GM21619 (cell line): ENCODE measurements around the gene IARS1.
A peak's percentile ranks its signal among the peaks of the same experiment; 100 is the strongest.

Experiments used
- ATAC-seq: cut with Tn5 transposase; IDR thresholded peaks from one replicate; pipeline ENCODE4 v1.9.1; 2021; ENCODE audit not compliant: unreplicated experiment

The IARS1 gene

DNA sequence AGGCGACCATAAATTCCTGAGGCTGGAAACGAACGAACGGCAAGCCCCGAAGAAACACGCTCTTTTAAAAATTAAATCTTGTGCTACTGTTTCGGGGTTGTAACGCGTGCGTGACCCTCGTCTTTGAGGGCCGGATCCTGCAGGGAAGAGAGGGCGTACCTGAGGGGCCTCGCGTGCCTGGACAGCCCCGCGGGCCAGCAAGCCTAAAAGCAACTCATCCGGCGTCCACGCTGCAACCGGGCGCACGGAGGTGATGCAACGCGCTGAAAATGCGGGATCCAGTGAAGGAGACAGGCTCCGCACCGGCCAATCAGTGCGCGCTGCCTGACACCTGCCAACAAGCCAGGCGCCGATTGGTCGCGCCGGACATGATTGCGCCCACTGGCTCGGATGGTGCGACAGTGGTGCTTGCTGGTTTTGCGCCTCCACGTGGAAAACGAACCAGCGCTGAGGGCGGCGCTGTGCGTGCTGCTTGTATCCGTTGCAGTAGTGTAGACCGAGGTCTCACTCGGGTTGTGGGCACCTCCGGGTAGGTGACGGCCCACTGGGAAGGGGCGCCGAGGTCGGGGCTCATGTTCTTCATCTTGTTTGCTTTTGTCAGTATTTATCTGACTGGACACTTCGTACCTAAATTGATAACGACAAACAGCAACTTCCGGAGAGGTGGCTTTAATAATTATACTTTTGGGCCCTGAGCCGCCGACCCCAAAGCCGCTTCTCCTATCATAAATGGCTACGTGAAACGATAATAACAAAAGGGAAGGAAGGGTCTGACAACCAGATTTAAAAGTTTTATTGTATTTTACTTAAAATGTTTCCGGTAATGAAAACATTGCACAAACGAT lies at the start of gene IARS1:
IARS1 (minus strand) TSS at position 246 of the 845 bp plus-strand sequence. CDS start 4,278 bp downstream, outside the sequence.
- ATAC-seq, result peak; percentile 92

DNA sequence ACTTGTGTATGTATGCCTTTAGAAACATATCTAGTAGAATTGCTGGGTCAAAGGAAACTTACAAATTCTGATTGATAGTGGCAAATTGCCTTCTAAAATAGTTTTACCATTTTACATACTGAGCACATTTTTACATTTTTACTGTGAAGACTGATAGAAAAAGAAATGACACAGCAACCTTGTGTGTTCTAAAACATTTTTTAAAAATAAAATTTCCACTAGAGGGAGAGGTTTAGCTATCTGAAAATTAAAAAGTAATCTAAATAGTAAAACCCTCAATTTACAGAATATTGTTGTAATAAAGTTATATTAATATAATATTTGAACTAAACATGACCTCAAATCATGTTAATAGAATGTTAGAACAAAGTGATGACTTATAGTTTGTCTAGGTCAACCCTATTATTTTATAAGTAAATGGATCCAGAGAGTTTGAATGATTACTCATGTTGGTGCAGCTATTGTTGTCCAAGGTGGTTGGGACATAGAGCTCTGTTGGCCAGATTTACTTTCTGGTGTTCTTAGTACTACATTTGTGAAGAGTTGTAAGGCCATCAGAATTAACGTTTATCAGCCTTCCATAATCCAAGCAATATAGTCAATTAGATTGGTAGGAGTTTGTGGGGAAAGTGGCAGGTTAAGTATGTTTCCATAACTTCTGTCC lies 49.5 kb upstream of the IARS1 start:
- no peak for ATAC-seq

DNA sequence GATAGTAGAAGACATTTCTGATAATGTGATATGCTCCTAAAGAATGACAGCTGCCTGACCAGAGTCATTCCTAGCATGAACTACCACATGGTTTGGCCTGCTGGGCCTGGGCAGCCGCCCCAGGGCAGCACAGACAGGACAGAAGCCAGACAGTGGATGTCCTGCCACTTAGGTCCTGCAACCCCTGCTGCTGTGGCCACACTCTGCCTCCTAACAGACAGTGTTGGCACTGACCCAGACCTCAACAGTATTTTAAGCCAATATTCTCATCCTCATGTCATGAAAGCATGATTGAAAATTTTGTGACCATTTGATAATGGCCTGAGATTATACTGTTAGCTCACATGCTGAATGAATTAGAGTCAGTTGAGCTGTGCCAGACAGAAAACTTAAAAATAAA lies 48.1 kb upstream of the IARS1 start:
- ATAC-seq, result no peak

DNA sequence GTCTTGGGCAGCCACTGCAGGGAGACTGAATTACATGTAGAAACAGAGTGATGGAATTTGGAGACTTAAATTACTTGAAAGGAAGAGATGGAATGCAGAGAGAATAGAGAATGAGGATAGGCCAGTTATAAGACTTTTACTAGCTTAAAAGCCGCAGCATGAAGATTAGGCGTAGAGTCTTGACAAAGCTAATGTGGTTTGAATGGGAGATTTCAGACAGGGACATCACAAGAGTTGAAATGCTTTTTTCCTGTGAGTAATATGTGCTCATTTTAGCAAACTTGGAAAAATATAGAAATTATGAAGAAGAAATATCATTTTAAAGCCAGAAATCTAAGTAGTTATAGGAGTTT lies 39.8 kb upstream of the IARS1 start:
- ATAC-seq, result no peak

DNA sequence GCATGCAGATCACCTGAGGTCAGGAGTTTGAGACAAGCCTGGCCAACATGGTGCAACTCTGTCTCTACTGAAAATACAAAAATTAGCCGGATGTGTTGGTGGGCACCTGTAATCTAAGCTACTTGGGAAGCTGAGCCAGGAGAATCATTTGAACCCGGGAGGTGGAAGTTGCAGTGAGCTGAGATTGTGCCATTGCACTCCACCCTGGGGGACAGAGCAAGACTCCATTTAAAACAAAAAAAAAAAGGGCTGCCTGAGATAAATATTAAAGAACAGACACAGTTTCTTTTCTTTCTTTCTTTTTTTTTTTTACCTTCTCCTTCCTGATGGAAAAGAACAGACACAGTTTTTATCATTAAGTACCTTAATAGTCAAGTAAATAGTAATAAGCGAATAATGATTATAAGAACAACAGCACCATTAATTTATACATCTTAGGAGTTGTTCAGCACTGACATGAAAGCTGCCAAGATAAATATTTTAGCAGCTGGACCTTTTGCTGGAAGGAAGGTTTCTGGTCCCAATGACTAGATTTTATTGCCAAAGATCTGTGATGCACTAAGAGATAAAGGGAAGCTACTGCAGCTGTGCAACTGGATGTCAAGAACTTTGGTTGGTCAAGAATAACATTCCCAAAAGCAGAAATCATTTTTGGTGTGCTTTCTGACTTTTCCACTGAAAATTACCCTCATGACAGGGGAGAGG lies 39.2 kb upstream of the IARS1 start:
- ATAC-seq, result no peak

DNA sequence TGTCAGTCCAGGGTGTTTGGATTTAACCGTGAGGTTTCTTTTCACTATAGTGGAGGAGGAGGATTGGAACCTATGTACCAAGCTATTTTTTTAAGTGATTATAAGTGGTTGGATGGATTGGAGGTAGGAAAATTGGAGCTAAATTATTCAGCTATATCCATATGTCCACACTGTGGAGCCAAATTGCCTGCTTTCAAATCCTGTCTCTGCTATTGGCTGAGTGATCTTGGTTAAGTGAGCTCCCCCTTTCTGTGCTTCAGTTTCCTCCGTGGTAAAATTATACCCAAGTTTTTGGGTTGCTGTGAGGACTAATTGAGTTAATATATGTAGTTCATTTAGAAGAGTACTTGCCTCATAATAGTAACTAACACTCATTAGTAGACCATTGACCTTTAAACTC lies 34.7 kb upstream of the IARS1 start:
- no peak for ATAC-seq

DNA sequence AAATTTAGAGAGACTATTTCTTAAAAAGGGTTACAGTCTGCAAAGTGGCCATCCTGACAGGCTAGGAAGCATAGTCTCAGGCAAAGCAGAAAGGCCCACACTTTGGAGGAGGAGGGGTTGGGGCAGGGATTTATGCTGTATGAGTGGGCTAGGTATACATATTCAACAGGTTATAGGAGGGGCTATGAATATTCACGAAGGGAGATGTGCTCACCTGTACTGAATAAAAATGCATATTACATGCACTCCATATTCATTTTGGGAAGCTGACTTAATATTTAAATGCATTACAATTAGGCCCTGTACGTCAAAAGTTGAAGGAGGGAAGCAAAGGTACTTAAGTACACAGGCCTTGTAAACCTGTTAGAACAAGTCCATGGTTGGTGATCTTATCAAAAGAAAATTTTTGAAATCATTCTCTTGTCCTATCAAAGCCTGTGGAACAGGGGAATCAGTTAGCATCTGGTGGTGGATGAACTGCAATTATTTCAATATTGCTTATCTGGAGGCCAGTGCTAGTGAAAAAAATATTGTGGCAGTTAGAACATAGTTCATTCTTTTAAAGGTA lies 33.9 kb upstream of the IARS1 start:
- no peak for ATAC-seq

DNA sequence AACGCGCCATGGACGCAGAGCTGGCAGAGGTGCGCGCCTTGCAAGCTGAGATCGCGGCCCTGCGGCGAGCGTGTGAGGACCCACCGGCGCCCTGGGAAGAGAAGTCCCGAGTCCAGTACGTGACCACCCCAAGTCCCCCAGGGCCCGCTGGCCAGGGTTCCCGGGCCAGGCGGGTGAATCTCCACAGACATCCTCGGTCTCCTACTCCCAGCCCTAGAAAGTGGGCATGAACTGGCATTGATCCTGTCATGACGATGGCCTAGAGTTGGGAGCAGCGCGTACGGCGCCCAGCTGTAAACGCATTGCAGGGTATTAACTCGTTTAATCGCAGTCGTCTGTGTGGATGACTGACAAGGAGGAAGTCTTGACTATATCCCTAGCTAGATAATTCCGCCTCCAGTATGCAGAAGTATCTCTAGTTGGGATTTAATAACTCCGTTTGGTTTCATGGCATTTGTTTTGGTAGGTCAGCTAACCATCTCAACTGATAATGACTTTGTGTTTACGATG lies 32.5 kb upstream of the IARS1 start:
- ATAC-seq, result peak; percentile 8

DNA sequence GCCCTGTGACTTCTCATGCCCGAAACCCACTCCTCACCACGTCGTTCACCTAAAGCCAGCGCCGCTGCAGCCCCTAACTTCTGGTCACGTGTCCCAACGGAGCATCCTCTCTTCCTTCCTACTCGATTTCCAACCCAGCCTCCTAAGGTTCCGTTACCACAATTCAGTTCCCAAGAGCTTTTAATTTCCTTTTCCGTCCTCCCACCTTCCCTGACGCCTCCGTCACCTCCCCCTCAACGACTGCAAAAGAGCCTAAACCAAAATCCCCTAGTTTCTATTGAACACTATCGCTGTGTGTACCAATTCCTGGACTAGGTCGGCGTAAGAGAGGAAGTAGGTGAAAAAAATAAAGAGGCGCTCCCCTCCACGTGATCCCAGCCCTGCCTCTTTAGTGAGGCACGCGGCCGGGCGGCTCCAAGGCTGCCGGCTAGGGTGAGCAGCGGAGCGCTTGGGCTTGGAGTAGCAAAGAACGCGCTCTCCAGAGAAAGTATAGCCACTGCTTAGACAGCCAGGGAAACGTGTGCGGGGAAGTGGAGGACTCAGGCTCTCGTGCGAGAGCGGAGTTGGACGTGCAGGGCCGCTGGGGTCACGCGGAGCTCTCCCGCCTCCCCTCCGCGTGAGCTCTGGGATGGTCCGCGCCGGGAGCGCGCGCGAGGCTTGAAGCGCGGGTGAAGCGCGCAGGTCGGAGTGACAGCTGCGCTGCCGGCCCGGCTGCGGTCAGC lies 31.9 kb upstream of the IARS1 start, which contains the start of the genes CENPP and NOL8:
CENPP (plus strand) TSS at position 685 of the 722 bp plus-strand sequence.
NOL8 (minus strand) TSS at position 82 of the 722 bp plus-strand sequence. CDS start 1,189 bp downstream, outside the sequence.
- ATAC-seq, result peak; percentile 92

DNA sequence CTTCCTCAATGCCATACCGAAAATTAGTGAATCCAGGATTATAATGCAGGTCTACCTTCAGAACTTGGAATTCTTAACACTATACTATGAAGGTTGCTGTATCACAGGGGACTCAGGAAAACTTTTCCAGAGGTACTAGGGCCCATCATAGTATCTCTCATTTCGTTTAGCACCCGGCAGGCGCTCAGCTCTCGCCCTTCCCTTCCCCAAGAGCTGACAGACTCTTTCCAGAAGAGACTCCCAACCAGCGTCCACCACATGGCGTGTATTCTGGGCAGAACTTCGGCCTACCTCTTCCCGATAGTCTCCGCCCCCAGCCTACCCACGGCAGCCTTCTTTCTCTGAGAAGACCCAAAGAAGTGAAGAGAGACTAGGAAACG lies 31.4 kb upstream of the IARS1 start:
- ATAC-seq, result peak; percentile 8

DNA sequence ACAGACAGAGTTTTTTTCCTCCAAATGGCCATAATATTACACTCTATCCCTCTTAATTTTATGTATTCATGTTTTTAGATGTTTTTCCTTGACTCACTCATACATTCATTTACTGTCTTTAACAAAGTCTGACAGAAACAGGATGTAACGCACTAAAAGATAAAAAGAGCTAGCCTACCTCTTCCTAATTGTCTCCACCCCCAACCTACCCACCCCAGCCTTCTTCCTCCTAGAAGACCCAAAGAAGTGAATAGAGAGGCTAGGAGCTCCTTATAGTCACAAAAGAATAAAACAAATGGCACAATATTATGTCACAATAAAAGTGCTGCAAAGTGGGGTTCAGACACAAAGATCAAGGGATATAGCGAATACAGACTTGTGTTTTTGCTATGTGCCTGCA lies 30.9 kb upstream of the IARS1 start:
- no peak for ATAC-seq

DNA sequence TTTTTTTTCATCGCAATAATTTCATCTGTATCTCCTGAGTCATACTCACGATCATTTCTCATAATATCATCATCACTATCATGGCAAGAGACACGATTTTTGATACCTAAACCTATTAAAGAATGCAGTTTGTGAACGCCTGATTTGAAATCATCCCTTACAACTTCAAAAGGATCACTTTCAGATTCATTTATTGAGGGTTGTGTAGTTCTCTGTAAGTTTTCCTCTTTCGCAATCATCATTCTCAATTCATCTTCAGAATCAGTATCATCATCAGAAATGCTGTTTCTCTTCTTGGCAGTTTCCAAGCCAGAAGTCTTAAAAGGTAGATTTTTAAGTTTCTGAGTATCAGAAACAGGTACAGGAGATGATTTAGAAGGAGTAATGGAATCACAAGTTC lies 22.0 kb upstream of the IARS1 start:
- ATAC-seq, result no peak

DNA sequence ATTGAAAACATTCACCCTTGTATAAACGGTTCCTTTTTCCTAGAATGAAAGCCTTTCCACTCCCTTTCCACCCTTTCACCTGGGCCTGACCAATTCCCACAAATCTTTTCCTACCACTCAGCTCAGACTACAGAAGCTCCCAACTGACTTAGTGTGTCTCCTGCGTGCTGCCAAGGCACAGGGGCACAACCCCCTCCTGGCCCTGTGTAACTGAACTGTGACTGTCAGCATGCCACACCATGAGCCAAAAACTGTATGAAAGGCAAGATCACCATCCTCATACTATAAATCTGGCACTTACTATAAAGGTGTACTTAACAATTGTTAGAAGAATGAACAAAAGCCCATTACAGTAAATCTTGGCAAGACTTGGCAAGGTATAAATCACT lies 20.1 kb upstream of the IARS1 start:
- ATAC-seq, result no peak

DNA sequence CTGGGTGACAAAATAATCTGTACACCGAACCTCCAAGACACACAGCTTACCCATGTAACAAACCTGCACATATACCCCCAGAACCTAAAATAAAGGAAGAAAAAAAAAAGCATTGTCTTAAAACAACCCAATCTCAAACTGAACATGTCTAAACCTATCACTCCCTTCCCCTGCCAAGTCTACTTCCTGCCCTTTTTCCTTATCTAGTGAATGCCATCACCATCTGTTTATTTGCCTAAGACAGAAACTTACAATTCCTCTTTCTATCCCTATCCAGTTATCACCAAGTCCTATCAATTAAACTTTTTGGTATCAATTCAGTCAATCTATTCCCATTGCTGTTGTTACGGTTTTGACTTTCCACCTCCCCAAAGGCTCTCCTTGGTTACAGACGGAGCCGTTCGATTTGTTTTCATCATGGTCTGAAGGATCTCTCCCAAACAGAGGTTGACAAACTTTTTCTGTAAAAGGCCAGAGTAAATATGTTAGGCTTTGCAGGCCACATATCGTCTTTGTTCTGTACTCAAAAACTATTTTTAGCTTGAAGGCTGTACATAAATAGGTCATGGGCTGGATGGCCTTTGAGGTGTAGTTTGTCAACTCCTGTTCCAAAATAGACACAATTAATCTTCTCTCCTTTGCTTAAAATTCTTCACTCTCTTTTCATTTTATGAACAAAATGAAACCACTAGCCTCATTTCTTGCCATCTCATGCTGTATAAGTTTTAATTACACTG lies 19.6 kb upstream of the IARS1 start:
- no peak for ATAC-seq

DNA sequence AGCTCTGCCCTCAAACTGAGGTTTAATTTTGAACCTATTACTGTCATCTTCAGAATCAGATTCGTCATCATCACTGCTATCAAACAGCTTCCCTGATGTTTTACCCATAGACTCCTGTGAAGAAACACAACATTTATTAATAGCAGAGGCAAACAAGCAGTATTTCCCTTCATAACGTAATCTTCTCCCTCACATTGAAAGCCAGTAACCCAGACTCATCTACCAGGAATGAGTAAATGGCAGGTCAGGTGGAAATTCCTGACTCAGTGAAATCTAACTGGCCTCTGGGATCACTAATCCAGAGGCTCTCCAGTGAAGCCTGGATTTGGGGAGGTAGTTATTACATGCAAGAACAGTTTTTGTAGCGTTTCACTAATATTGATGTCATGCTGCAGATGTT lies 17.1 kb upstream of the IARS1 start:
- ATAC-seq, result no peak

DNA sequence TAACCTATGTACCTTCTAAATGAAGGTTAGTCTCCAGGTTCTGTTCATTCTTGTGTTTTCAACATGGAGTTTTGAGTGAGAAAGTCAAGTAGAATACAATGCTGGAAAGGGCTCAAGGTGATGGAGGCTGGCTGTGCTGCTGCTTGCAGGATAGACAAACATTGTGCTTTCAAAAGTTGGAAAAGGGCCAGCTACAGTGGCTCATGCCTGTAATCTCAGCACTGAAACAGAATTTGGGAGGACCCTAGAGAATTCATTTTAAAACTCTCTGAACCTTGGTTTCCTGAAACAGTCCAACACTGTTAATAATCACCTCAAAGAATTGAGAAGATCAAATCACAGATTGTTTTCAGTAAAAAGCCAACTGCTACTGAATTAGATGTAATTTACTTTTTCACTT lies 15.4 kb upstream of the IARS1 start:
- no peak for ATAC-seq

DNA sequence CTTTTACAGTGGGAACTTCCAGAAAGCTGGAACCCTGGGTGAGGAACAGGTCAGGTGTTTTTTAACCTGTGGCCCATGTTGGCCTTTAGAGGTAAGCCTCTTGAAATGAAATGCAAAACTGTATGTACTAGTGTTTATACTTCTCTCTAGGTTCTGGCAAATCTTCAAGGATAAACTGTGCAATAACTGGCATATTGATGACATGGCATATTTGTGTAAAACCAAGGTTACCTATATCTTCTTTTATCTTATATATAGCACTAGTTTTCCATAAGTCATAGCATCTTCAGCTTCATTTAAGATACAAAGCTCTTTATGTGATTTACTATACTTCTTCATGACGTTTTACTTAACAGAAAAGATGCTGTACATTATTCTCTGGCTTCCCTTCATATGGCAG lies 7.4 kb upstream of the IARS1 start:
- no peak for ATAC-seq

DNA sequence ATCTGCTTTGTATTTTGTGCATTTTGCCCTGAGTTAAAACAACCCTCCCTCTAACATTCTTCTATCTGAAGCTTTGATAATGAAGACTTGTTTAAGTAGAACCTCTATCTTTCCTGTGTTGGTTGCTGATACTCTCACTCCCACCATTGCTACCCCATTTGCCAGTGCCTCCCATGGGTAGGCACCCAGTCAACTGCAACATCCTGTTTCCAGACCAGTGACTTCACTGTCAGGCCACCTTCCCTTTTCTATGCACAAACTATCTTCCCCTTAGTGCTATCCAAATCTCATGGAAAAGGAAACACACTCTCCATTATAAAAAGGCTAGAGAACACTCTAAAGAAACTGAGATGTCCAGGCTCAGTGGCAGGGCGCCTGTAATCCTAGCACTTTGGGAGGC lies 5.6 kb upstream of the IARS1 start:
- no peak for ATAC-seq

DNA sequence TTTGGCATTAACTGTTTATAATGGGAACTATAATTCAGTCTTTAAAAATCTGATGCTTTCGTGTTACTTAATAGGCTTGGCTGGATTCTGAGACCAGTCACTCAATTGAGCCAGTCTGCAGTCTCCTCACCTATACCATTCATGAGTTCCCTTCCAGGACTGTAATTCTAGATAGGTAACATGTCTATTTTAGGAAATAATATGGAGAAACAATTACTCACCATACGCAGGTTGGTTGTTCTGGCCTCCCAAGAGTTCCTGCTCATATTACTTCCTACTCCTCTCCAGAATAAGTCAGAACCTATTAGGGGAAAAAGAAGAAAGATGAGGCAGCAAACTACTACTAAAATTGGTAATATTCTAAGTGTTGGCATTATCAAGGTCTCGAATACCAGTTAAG lies 4.5 kb upstream of the IARS1 start:
- ATAC-seq, result no peak

DNA sequence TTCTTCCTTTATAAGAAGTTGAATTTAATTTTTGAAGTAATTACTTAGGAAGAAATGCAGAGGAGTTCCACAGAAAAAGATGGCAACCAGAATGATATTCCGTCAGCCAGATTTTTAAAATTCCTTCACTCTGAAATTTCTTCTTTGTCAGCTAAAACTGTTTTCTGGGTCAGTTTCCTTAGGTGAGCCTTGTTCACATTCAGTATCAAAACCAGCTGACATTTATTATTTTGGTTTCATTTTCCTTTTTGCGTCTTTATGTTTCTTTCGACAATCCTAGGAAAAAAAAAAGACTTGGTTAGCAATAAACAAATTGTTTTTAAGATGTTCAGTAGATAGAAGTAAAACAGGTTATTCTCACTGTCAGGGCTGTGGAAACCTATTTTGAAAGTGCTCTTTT lies 4.1 kb upstream of the IARS1 start:
- ATAC-seq, result no peak
